ENCODE measurements around the gene PRKCD. TPM values are rescaled to one million over a fixed set of nuclear protein-coding genes. Genes with fewer than 3 reads are reported as not detected.

Gene PRKCD
- total RNA-seq, 1 experiment from 2014 or later = 1.4 TPM

DNA sequence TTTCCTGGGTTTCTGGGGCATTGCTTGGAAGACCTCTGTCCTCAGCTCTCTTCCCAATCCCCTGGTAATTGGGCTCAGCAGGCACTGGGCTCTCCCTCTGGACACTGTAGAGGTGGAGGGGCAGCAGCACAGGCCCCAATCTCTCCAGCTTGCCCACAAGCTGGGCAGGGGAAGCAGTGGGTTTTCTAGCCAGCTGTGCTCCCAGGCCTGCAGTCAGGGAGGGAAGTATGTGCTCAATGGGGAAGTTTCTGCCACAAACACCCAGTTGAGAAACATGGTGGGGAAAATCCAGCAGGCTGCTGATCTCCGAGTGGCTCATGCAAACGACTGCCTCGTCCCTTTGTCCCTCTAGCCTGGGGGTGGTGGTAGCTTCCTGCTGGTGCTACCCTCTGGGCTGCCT is 18.0 kb upstream of the PRKCD start:
- intact Hi-C loops (cut with micrococcal nuclease; ENCODE audit: unreplicated experiment) = no loop called here
- no peak overlapping the region for H3K27ac ChIP-seq (ENCODE audit: low read depth, low read length, poor library complexity, severe bottlenecking)
- DNase-seq (ENCODE audit: low spot score) = no peak
- H3K4me3 ChIP-seq (ENCODE audit: low read depth, low read length, poor library complexity, severe bottlenecking) = no peak overlapping the region
- H3K9me3 ChIP-seq (ENCODE audit: low read depth, low read length, poor library complexity, severe bottlenecking) = no peaks in the 10 kb centered on the region
- H3K27me3 ChIP-seq (replicated peaks; ENCODE audit: insufficient read depth, low read depth, low read length, poor library complexity) = no peaks in the 10 kb centered on the region
- TF ChIP-seq, protein P1, sequence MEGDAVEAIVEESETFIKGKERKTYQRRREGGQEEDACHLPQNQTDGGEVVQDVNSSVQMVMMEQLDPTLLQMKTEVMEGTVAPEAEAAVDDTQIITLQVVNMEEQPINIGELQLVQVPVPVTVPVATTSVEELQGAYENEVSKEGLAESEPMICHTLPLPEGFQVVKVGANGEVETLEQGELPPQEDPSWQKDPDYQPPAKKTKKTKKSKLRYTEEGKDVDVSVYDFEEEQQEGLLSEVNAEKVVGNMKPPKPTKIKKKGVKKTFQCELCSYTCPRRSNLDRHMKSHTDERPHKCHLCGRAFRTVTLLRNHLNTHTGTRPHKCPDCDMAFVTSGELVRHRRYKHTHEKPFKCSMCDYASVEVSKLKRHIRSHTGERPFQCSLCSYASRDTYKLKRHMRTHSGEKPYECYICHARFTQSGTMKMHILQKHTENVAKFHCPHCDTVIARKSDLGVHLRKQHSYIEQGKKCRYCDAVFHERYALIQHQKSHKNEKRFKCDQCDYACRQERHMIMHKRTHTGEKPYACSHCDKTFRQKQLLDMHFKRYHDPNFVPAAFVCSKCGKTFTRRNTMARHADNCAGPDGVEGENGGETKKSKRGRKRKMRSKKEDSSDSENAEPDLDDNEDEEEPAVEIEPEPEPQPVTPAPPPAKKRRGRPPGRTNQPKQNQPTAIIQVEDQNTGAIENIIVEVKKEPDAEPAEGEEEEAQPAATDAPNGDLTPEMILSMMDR (conservative IDR thresholded peaks at IDR 0.05; ENCODE audit: low read depth, low read length) = no peak
- TF ChIP-seq EZH2 (IDR thresholded peaks at IDR 0.05; ENCODE audit: borderline replicate concordance, low read depth, low read length, poor library complexity, severe bottlenecking) = no peak
- CTCF ChIA-PET = no interaction called here
- POLR2A ChIA-PET (ENCODE audit: low non-redundant PET) = no interaction called here
- no peaks in the 10 kb centered on the region for H3K36me3 ChIP-seq (ENCODE audit: insufficient read depth, low read length, poor library complexity, severe bottlenecking)
- BruUV-seq (replicated peaks) = no TSS peak
- H3K4me1 ChIP-seq (ENCODE audit: insufficient read depth, low read length, poor library complexity, severe bottlenecking) = no peaks in the 10 kb centered on the region

DNA sequence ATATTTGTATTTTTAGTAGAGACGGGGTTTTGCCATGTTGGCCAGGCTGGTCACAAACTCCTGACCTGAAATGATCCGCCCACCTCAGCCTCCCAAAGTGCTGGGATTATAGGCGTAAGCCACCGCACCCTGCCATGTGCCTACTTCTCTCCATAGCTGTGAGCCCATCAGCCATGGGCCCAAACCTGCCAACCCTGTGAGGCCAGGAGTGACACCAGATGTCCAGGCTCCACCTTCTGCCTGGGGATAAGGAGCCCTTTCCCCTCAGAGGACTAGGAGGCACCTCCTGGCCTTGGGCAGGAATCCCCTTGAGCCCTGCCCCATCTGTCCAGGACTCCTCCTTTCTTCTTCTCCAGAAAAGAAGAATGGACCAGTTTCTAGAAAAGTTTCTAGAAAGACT is 16.6 kb upstream of the PRKCD start:
- intact Hi-C loops (cut with micrococcal nuclease; ENCODE audit: unreplicated experiment) = no loop called here
- ChIA-PET POLR2A (ENCODE audit: low non-redundant PET) (no interaction called here), CTCF (no interaction called here)
- Histone ChIP-seq H3K4me3 (ENCODE audit: low read depth, low read length, poor library complexity, severe bottlenecking) (no peak overlapping the region), H3K9me3 (ENCODE audit: low read depth, low read length, poor library complexity, severe bottlenecking) (no peaks in the 10 kb centered on the region), H3K27me3 (replicated peaks; ENCODE audit: insufficient read depth, low read depth, low read length, poor library complexity) (no peaks in the 10 kb centered on the region), H3K36me3 (ENCODE audit: insufficient read depth, low read length, poor library complexity, severe bottlenecking) (no peaks in the 10 kb centered on the region), H3K27ac (ENCODE audit: low read depth, low read length, poor library complexity, severe bottlenecking) (no peak overlapping the region), H3K4me1 (ENCODE audit: insufficient read depth, low read length, poor library complexity, severe bottlenecking) (no peaks in the 10 kb centered on the region)
- no TSS peak for BruUV-seq (replicated peaks)
- TF ChIP-seq, protein P1 (conservative IDR thresholded peaks at IDR 0.05; ENCODE audit: low read depth, low read length) = no peak
- no peak for TF ChIP-seq EZH2 (IDR thresholded peaks at IDR 0.05; ENCODE audit: borderline replicate concordance, low read depth, low read length, poor library complexity, severe bottlenecking)
- no peak for DNase-seq (ENCODE audit: low spot score)

DNA sequence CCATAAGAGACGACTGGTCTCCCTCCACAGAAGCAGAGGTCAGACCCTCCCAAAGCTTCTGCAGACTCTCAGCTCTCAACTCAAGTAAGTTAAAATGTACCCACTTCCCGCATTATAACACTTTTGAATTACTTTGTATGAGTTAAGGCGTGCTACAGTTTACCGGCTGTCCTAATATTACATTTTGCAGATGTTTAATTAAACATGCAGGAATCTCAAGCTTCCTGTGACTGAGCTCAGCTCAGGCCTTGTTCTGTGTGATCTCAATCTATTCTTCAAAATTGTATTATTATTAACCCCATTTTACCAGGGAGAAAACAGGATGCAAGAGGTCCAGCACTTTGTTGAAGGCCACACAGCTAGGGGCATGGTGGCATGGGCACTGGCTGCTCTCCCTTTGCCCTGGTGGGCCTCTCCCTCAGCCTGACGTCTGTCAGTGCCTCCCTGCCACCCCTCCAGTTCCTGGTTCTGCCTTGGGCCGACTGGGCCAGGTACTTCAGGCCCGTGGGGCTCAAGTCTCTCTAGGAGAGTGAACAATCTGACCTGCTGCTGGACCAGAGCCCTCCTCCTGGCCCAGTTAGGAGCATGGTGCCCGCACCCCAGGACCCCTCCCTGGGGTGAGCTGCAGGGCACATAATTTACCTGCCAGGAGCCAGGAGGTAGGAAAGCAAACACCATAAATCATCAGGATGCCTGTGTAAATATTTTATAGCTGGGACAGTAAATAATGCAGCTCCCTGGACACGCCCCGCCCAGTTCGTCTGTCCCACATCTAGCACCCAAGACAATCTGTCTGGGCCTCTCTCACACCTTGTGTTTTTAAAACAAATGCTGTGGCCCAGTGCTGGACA is 15.9 kb upstream of the PRKCD start:
- Histone ChIP-seq H3K36me3 (ENCODE audit: insufficient read depth, low read length, poor library complexity, severe bottlenecking) (no peaks in the 10 kb centered on the region), H3K27me3 (replicated peaks; ENCODE audit: insufficient read depth, low read depth, low read length, poor library complexity) (no peaks in the 10 kb centered on the region), H3K4me1 (ENCODE audit: insufficient read depth, low read length, poor library complexity, severe bottlenecking) (no peaks in the 10 kb centered on the region), H3K9me3 (ENCODE audit: low read depth, low read length, poor library complexity, severe bottlenecking) (no peaks in the 10 kb centered on the region), H3K4me3 (ENCODE audit: low read depth, low read length, poor library complexity, severe bottlenecking) (no peak overlapping the region), H3K27ac (ENCODE audit: low read depth, low read length, poor library complexity, severe bottlenecking) (no peak overlapping the region)
- ChIA-PET CTCF (no interaction called here), POLR2A (ENCODE audit: low non-redundant PET) (no interaction called here)
- no peak for TF ChIP-seq EZH2 (IDR thresholded peaks at IDR 0.05; ENCODE audit: borderline replicate concordance, low read depth, low read length, poor library complexity, severe bottlenecking)
- TF ChIP-seq, protein P1 (conservative IDR thresholded peaks at IDR 0.05; ENCODE audit: low read depth, low read length) = no peak
- DNase-seq (ENCODE audit: low spot score) = no peak
- intact Hi-C loops (cut with micrococcal nuclease; ENCODE audit: unreplicated experiment) = no loop called here
- no TSS peak for BruUV-seq (replicated peaks)

Measured in A673 (cell line).